ENCODE measurements around the gene CTDSP1.

Gene CTDSP1

GRCh38 chr2:218444692-218445357, 45.2 kb downstream of the CTDSP1 start:
- no peak overlapping the region for H3K27ac ChIP-seq (ENCODE audit: low read depth, low read length)
- no peaks in the 10 kb centered on the region for H3K27me3 ChIP-seq (ENCODE audit: insufficient read depth, low read length)
- H3K4me1 ChIP-seq (ENCODE audit: control insufficient read depth, insufficient read depth, low read length, unreplicated experiment): peaks cover 5% of the 10 kb centered on the region
- H3K4me3 ChIP-seq (ENCODE audit: low read depth, low read length): no peak overlapping the region
- no peaks in the 10 kb centered on the region for H3K79me2 ChIP-seq (ENCODE audit: control insufficient read depth, insufficient read depth, low read length, unreplicated experiment)
- H2AFZ ChIP-seq (ENCODE audit: low read length, unreplicated experiment): no peak overlapping the region
- no peaks in the 10 kb centered on the region for H3K36me3 ChIP-seq (ENCODE audit: insufficient read depth, low read length)

DNA sequence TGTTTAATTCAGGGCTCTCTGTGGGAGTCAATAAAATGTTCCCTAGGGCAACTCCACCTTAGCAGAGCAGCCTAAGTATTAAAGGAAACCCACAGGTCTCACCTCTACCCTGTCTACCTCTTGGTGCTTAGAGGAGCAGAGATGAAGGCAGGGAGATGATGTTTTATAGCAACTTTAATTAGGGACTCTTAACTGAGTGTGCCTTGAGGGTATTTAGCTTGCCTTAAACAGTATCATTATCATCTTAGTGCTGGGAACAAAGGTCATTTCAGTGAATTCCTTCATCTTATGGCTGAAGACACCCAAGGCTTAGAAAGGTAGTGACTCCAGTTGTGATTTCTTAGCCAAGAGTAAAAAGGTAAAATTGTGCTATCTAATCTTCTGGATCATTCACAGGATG, 45.9 kb downstream of the CTDSP1 start:
- no peak overlapping the region for H3K27ac ChIP-seq (ENCODE audit: low read depth, low read length)

GRCh38 chr2:218446547-218446946, 46.9 kb downstream of the CTDSP1 start:
- no peak overlapping the region for H3K4me3 ChIP-seq (ENCODE audit: low read depth, low read length)
- H3K27me3 ChIP-seq (ENCODE audit: insufficient read depth, low read length): no peaks in the 10 kb centered on the region
- H3K4me1 ChIP-seq (ENCODE audit: control insufficient read depth, insufficient read depth, low read length, unreplicated experiment): peaks cover 5% of the 10 kb centered on the region
- no peaks in the 10 kb centered on the region for H3K79me2 ChIP-seq (ENCODE audit: control insufficient read depth, insufficient read depth, low read length, unreplicated experiment)
- no peak overlapping the region for H2AFZ ChIP-seq (ENCODE audit: low read length, unreplicated experiment)
- H3K27ac ChIP-seq (ENCODE audit: low read depth, low read length): no peak overlapping the region
- no peaks in the 10 kb centered on the region for H3K36me3 ChIP-seq (ENCODE audit: insufficient read depth, low read length)

More for the DNA sequence above, 45.9 kb downstream of the CTDSP1 start:
- H3K4me1 ChIP-seq (ENCODE audit: control insufficient read depth, insufficient read depth, low read length, unreplicated experiment): peaks cover 5% of the 10 kb centered on the region
- H3K27me3 ChIP-seq (ENCODE audit: insufficient read depth, low read length): no peaks in the 10 kb centered on the region
- H3K36me3 ChIP-seq (ENCODE audit: insufficient read depth, low read length): no peaks in the 10 kb centered on the region
- H2AFZ ChIP-seq (ENCODE audit: low read length, unreplicated experiment): no peak overlapping the region
- no peaks in the 10 kb centered on the region for H3K79me2 ChIP-seq (ENCODE audit: control insufficient read depth, insufficient read depth, low read length, unreplicated experiment)
- H3K4me3 ChIP-seq (ENCODE audit: low read depth, low read length): no peak overlapping the region

DNA sequence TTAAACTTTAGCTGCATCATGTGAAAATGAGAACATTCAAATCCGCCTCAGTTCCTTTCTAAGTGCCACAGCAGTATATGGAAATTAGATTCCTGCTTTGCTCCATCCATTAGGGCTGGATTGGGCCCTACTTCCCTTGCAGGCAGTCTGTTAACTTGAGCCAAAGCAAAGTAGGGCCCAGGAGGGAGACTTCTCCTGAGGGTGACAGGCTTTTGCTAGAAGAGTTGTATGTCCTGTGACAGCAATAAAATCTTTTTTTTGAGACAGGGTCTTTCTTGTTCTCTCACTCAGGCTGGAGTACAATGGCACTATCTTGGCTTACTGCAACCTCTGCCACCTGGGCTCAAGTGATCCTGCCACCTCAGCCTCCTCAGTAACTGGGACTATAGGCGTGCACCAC, 47.4 kb downstream of the CTDSP1 start:
- Histone ChIP-seq H3K27ac (ENCODE audit: low read depth, low read length) (no peak overlapping the region), H2AFZ (ENCODE audit: low read length, unreplicated experiment) (no peak overlapping the region), H3K79me2 (ENCODE audit: control insufficient read depth, insufficient read depth, low read length, unreplicated experiment) (no peaks in the 10 kb centered on the region), H3K4me3 (ENCODE audit: low read depth, low read length) (no peak overlapping the region), H3K4me1 (ENCODE audit: control insufficient read depth, insufficient read depth, low read length, unreplicated experiment) (peaks cover 5% of the 10 kb centered on the region), H3K27me3 (ENCODE audit: insufficient read depth, low read length) (no peaks in the 10 kb centered on the region), H3K36me3 (ENCODE audit: insufficient read depth, low read length) (no peaks in the 10 kb centered on the region)

DNA sequence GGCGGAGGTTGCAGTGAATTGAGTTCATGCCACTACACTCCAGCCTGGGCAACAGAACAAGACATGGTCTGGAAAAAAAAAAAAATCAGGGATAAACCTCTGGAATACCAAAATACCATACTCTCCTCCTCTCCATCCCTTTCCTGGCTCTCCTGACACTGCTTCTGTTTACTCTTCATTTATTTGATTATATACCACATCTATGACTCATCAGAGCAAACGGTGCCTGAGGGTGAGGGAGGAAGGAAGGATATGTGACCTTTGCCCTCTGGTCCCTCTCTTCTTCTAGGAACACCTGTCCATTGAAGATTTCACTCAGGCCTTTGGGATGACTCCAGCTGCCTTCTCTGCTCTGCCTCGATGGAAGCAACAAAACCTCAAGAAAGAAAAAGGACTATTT, 49.3 kb downstream of the CTDSP1 start:
- H3K4me3 ChIP-seq (ENCODE audit: low read depth, low read length): no peak overlapping the region
- no peaks in the 10 kb centered on the region for H3K79me2 ChIP-seq (ENCODE audit: control insufficient read depth, insufficient read depth, low read length, unreplicated experiment)
- no peak overlapping the region for H3K27ac ChIP-seq (ENCODE audit: low read depth, low read length)
- no peaks in the 10 kb centered on the region for H3K27me3 ChIP-seq (ENCODE audit: insufficient read depth, low read length)
- H2AFZ ChIP-seq (ENCODE audit: low read length, unreplicated experiment): no peak overlapping the region
- H3K4me1 ChIP-seq (ENCODE audit: control insufficient read depth, insufficient read depth, low read length, unreplicated experiment): peaks cover 5% of the 10 kb centered on the region
- H3K36me3 ChIP-seq (ENCODE audit: insufficient read depth, low read length): peaks cover under 1% of the 10 kb centered on the region; the same call in 1 of the 2 replicates

DNA sequence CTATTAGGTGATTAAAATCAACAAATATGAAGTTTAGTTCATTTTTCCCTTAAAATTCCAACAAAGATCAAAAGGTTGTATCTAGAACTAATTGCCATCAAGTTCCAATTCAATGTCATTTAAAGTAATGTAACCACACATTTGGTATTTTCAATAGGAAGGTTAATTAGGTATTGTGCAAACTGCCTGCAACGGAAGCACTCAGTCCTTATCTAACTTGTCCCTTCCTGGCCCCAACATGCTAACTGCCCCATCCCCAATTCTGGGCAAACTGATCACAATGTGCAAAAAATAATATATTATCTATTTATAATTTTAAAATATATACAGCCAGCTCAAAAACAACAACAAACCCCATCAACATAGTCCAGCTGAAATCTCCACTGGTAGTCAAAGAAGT, 52.4 kb downstream of the CTDSP1 start:
- Histone ChIP-seq H3K27ac (ENCODE audit: low read depth, low read length) (no peak overlapping the region), H3K27me3 (ENCODE audit: insufficient read depth, low read length) (no peaks in the 10 kb centered on the region), H3K79me2 (ENCODE audit: control insufficient read depth, insufficient read depth, low read length, unreplicated experiment) (no peaks in the 10 kb centered on the region), H3K4me1 (ENCODE audit: control insufficient read depth, insufficient read depth, low read length, unreplicated experiment) (peaks cover 5% of the 10 kb centered on the region), H3K4me3 (ENCODE audit: low read depth, low read length) (no peak overlapping the region), H2AFZ (ENCODE audit: low read length, unreplicated experiment) (no peak overlapping the region), H3K36me3 (ENCODE audit: insufficient read depth, low read length) (peaks cover 15% of the 10 kb centered on the region)

Measured in ACC112 (cell line).